Gastroesophageal sphincter (tissue), 4 donors: ENCODE results near the gene CIB4. TPM values are rescaled to one million over a fixed set of nuclear protein-coding genes. Genes with fewer than 3 reads are reported as not detected.

Source experiments
- ATAC-seq: fragments of 150-250 bp; one replicate; pipeline ENCODE4 v1.9.1; 2016; ENCODE audit warnings: mild to moderate bottlenecking, moderate library complexity
- H3K27ac ChIP-seq, 4 donors: fragments of 200-600 bp; sonication (generic) in 3 of 4; 1 replicate in 3 of 4; 2 replicates in 1 of 4; pipeline ENCODE4 v1.5.1; 2016 to 2019
- H3K27me3 ChIP-seq: fragments of 200-600 bp; sonication (generic); one replicate; pipeline ENCODE4 v1.5.1; 2019
- H3K36me3 ChIP-seq, 2 donors: fragments of 200-600 bp; sonication (generic); one replicate each; pipeline ENCODE4 v1.5.1; 2019; ENCODE audit warnings: control low read depth in 1 of 2
- H3K4me1 ChIP-seq, 3 donors: fragments of 200-600 bp; sonication (generic); 1 replicate in 2 of 3; 2 replicates in 1 of 3; pipeline ENCODE4 v1.5.1; 2016 to 2019; ENCODE audit warnings: control low read depth in 2 of 3
- H3K4me3 ChIP-seq, 2 donors: fragments of 200-600 bp; sonication (generic); one replicate each; pipeline ENCODE4 v1.5.1; 2019; ENCODE audit warnings: mild to moderate bottlenecking in 1 of 2, moderate library complexity in 1 of 2
- H3K9me3 ChIP-seq, 3 donors: fragments of 200-600 bp; sonication (generic); one replicate each; pipeline ENCODE4 v1.5.1; 2017 to 2019; ENCODE audit warnings: control low read depth in 2 of 3
- CTCF ChIP-seq, 4 experiments: fragments of 200-600 bp in 2 of 4; fragments of 450-650 bp in 2 of 4; sonication (generic) in 1 of 4; IDR thresholded peaks; one replicate each; pipeline ENCODE4 v1.5.1; 2017 to 2019; ENCODE audit warnings: antibody characterized with exemption in 4 of 4, mild to moderate bottlenecking in 2 of 4, moderate library complexity in 2 of 4
- EP300 ChIP-seq: sonication (generic); formaldehyde crosslinking; IDR thresholded peaks from one replicate; pipeline ENCODE4 v1.6.1; 2017; ENCODE audit warnings: antibody characterized with exemption, mild to moderate bottlenecking
- POLR2A ChIP-seq, 2 donors: fragments of 450-650 bp; IDR thresholded peaks; one replicate each; pipeline ENCODE4 v1.6.1; 2017; ENCODE audit warnings: antibody characterized with exemption in 2 of 2, mild to moderate bottlenecking in 2 of 2, moderate library complexity in 1 of 2
- POLR2AphosphoS5 ChIP-seq: sonication (generic); formaldehyde crosslinking; IDR thresholded peaks from one replicate; pipeline ENCODE4 v1.6.1; 2017; ENCODE audit warnings: antibody characterized with exemption
- WGBS, 2 donors: methylation state at CpG; one replicate each; pipeline ENCODE4 v1.1.5; 2018; ENCODE audit warnings: low coverage in 1 of 2; 5-methylcytosine and 5-hydroxymethylcytosine counted together
- total RNA-seq, 4 donors: library from RNA; depleted of rRNA; stranded (reverse); fragments of >200 nt; gene quantifications; one replicate each; pipeline ENCODE4 v1.1.0, GENCODE V29; 2016

The CIB4 gene
- not detected for total RNA-seq

- Histone ChIP-seq H3K36me3 (no peaks in the 10 kb centered on the region), H3K27ac (no peak within 1 kb of the TSS), H3K27me3 (peaks cover 18% of the 10 kb centered on the region), H3K4me1 (peaks cover 0 to 9% (median 0%) of the 10 kb centered on the region in 3 donors), H3K4me3 (no peak within 1 kb of the TSS), H3K9me3 (no peaks in the 10 kb centered on the region)
- 92 to 94% methylated on average over 6 to 7 of the region's 8 CpGs for WGBS, 2 donors
- ATAC-seq: no peak
- TF ChIP-seq POLR2AphosphoS5 (no peak), CTCF (IDR thresholded peaks at IDR 0.05) (no peak), POLR2A (IDR thresholded peaks at IDR 0.05) (no peak), EP300 (no peak)
These were observed at the start of gene CIB4 for GRCh38 chr2:26640781-26641564. TSS of gene CIB4 (minus strand) at chr2:26641366. CDS start at chr2:26641314, 52 bp downstream.

- WGBS, 2 donors: 20 to 37% methylated on average over 1 to 4 of the region's 5 CpGs
- no peak overlapping the region for H3K4me3 ChIP-seq
- H3K4me1 ChIP-seq: peaks cover 0 to 29% (median 10%) of the 10 kb centered on the region in 3 donors
- no peaks in the 10 kb centered on the region for H3K36me3 ChIP-seq
- no peaks in the 10 kb centered on the region for H3K9me3 ChIP-seq
- H3K27ac ChIP-seq: no peak overlapping the region
- peaks cover under 1% of the 10 kb centered on the region for H3K27me3 ChIP-seq
- ATAC-seq: no peak
- no peak for TF ChIP-seq EP300
- TF ChIP-seq CTCF (IDR thresholded peaks at IDR 0.05): no peak
- no peak for TF ChIP-seq POLR2AphosphoS5
- no peak for TF ChIP-seq POLR2A (IDR thresholded peaks at IDR 0.05)
These were observed 46.6 kb upstream of the CIB4 start for GRCh38 chr2:26687801-26688200.

- no peak for TF ChIP-seq POLR2AphosphoS5
- TF ChIP-seq POLR2A (IDR thresholded peaks at IDR 0.05): no peak
- TF ChIP-seq EP300: no peak
- no peak for TF ChIP-seq CTCF (IDR thresholded peaks at IDR 0.05)
- Histone ChIP-seq H3K36me3 (no peaks in the 10 kb centered on the region), H3K27me3 (no peaks in the 10 kb centered on the region), H3K9me3 (no peaks in the 10 kb centered on the region), H3K4me1 (peaks cover 0 to 28% (median 9%) of the 10 kb centered on the region in 3 donors), H3K27ac (no peak overlapping the region), H3K4me3 (no peak overlapping the region)
- ATAC-seq: no peak
- WGBS, 2 donors: 80% methylated on average over 2 of the region's 4 CpGs; no CpG with 5 or more reads in 1 of the 2 donors
These were observed 46.2 kb upstream of the CIB4 start for GRCh38 chr2:26687328-26687727.

GRCh38 chr2:26685989-26686839, 45.0 kb upstream of the CIB4 start:
- Histone ChIP-seq H3K27me3 (no peaks in the 10 kb centered on the region), H3K9me3 (no peaks in the 10 kb centered on the region), H3K4me3 (no peak overlapping the region), H3K4me1 (peaks cover 0 to 27% (median 4%) of the 10 kb centered on the region in 3 donors), H3K36me3 (no peaks in the 10 kb centered on the region), H3K27ac (no peak overlapping the region)
- no peak for TF ChIP-seq EP300
- no peak for TF ChIP-seq POLR2AphosphoS5
- TF ChIP-seq CTCF (IDR thresholded peaks at IDR 0.05): no peak
- WGBS, 2 donors: 24 to 55% methylated on average over 1 to 4 of the region's 16 CpGs
- no peak for ATAC-seq
